CD4-positive, alpha-beta T cell (primary cell): ENCODE results near the gene ETV5. TPM values are rescaled to one million over a fixed set of nuclear protein-coding genes. Genes with fewer than 3 reads are reported as not detected.

Experiments used
- ATAC-seq: fragments of 200-7000 bp; cut with Tn5 transposase; one replicate; pipeline ENCODE4 v1.10.0; 2022; ENCODE audit warnings: mild to moderate bottlenecking; ENCODE audit not compliant: poor library complexity
- CTCF ChIA-PET: fragments of 350-600 bp; sonication (Branson Sonifier 250); formaldehyde crosslinking; loops from one replicate; lab custom pipeline; 2021; ENCODE audit warnings: antibody characterized with exemption, inconsistent platforms; lab: Charles Lee
- POLR2A ChIA-PET: fragments of 350-600 bp; sonication (Branson Sonifier 250); formaldehyde crosslinking; loops from one replicate; lab custom pipeline; 2021; ENCODE audit warnings: antibody characterized with exemption, inconsistent platforms; lab: Charles Lee
- DNase-seq, 14 experiments: peaks; one replicate each; pipeline ENCODE4 v3.0.0-alpha.2; 2013 to 2020; ENCODE audit warnings: mixed read lengths in 2 of 14
- H3K27ac ChIP-seq, 2 donors: one replicate each; pipeline versions ENCODE4 v1.5.1 to v1.7.0; 2013; ENCODE audit warnings: low read length in 2 of 2, low read depth in 1 of 2, mild to moderate bottlenecking in 1 of 2
- H3K27me3 ChIP-seq, 2 experiments: 1 replicate in 1 of 2; 2 replicates in 1 of 2; pipeline versions ENCODE4 v1.6.1 to v1.7.0; 2013; ENCODE audit warnings: low read length in 2 of 2, control low read depth in 1 of 2, mild to moderate bottlenecking in 1 of 2, moderate library complexity in 1 of 2; ENCODE audit not compliant: insufficient read depth in 2 of 2, control insufficient read depth in 1 of 2
- H3K36me3 ChIP-seq: one replicate; pipeline ENCODE4 v1.6.1; 2013; ENCODE audit warnings: low read length, control low read depth; ENCODE audit not compliant: insufficient read depth
- H3K4me1 ChIP-seq: one replicate; pipeline ENCODE4 v1.6.1; 2013; ENCODE audit warnings: low read length, control low read depth; ENCODE audit not compliant: insufficient read depth
- H3K4me3 ChIP-seq: one replicate; pipeline ENCODE4 v1.5.1; 2013; ENCODE audit warnings: mild to moderate bottlenecking, low read length, moderate library complexity
- H3K9me3 ChIP-seq, 2 experiments: 1 replicate in 1 of 2; 2 replicates in 1 of 2; pipeline versions ENCODE4 v1.6.1 to v1.7.0; 2013; ENCODE audit warnings: low read length in 2 of 2, mild to moderate bottlenecking in 2 of 2, control low read depth in 1 of 2, moderate library complexity in 1 of 2; ENCODE audit not compliant: control insufficient read depth in 1 of 2, insufficient read depth in 1 of 2
- H3K27ac Mint-ChIP-seq: one replicate; pipeline ENCODE4 v1.8.0; 2020; ENCODE audit warnings: mixed read lengths
- H3K27me3 Mint-ChIP-seq: one replicate; pipeline ENCODE4 v1.8.0; 2021; ENCODE audit warnings: mixed read lengths
- H3K36me3 Mint-ChIP-seq: one replicate; pipeline ENCODE4 v1.8.0; 2021; ENCODE audit warnings: low read depth, mixed read lengths
- H3K4me1 Mint-ChIP-seq: one replicate; pipeline ENCODE4 v1.8.0; 2021; ENCODE audit warnings: low read depth, mixed read lengths
- H3K4me3 Mint-ChIP-seq: one replicate; pipeline ENCODE4 v1.8.0; 2020; ENCODE audit warnings: mild to moderate bottlenecking, mixed read lengths
- H3K9me3 Mint-ChIP-seq: one replicate; pipeline ENCODE4 v1.8.0; 2020; ENCODE audit warnings: mixed read lengths
- intact Hi-C, 2 experiments: fragments of 100-400 bp; cut with DNase I in 1 of 2; cut with micrococcal nuclease in 1 of 2; formaldehyde crosslinking; loops; one replicate each; pipeline versions ENCODE4 v1.15.1 to v1.9.0; 2023 to 2025; cut with DNase I, micrococcal nuclease
- total RNA-seq, 174 experiments: library from RNA in 2 of 174; stranded (reverse) in 2 of 174; gene quantifications; one replicate each; pipeline ENCODE4 v1.2.3 and lab custom pipeline; 2021 to 2026
- TF ChIP-seq, protein P1 (sequence below): fragments of 200-600 bp; IDR thresholded peaks from one replicate; pipeline ENCODE4 v1.8.0; 2022; ENCODE audit warnings: antibody characterized with exemption, mild to moderate bottlenecking

The ETV5 gene
- total RNA-seq, 2 experiments from 2014 or later: not detected

DNA sequence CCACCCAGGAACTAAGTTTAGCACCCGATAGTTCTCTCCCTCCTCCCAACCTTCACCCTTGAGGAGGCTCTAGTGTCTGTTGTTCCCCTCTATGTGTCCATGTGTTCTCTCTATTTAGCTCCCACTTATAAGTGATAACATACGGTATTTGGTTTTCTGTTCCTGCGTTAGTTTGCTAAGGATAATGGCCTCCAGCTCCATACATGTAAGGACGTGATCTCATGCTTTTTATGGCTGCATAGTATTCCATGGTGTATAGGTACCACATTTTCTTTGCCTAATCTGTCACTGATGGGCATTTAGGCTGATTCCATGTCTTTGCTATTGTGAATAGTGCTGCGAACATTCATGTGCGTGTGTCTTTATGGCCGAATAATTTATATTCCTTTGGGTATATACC lies 104.2 kb downstream of the ETV5 start:
- Histone ChIP-seq H3K27ac (no peak overlapping the region), H3K27me3 (peaks cover under 1 to 3% of the 10 kb centered on the region in 2 experiments), H3K4me1 (no peaks in the 10 kb centered on the region), H3K9me3 (no peaks in the 10 kb centered on the region), H3K36me3 (no peaks in the 10 kb centered on the region), H3K4me3 (no peak overlapping the region)
- DNase-seq: no peak
- Mint-ChIP-seq H3K27ac (no peak overlapping the region), H3K27me3 (peaks cover 33% of the 10 kb centered on the region), H3K9me3 (no peaks in the 10 kb centered on the region), H3K4me1 (no peaks in the 10 kb centered on the region), H3K36me3 (no peaks in the 10 kb centered on the region), H3K4me3 (no peak overlapping the region)
- intact Hi-C loops: no loop called here
- ATAC-seq: no peak
- POLR2A ChIA-PET: no interaction called here
- CTCF ChIA-PET: no interaction called here
- TF ChIP-seq, protein P1, sequence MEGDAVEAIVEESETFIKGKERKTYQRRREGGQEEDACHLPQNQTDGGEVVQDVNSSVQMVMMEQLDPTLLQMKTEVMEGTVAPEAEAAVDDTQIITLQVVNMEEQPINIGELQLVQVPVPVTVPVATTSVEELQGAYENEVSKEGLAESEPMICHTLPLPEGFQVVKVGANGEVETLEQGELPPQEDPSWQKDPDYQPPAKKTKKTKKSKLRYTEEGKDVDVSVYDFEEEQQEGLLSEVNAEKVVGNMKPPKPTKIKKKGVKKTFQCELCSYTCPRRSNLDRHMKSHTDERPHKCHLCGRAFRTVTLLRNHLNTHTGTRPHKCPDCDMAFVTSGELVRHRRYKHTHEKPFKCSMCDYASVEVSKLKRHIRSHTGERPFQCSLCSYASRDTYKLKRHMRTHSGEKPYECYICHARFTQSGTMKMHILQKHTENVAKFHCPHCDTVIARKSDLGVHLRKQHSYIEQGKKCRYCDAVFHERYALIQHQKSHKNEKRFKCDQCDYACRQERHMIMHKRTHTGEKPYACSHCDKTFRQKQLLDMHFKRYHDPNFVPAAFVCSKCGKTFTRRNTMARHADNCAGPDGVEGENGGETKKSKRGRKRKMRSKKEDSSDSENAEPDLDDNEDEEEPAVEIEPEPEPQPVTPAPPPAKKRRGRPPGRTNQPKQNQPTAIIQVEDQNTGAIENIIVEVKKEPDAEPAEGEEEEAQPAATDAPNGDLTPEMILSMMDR: no peak

GRCh38 chr3:186004209-186004608 lies 104.7 kb downstream of the ETV5 start:
- Mint-ChIP-seq H3K27me3 (peaks cover 33% of the 10 kb centered on the region), H3K9me3 (no peaks in the 10 kb centered on the region), H3K4me1 (no peaks in the 10 kb centered on the region), H3K27ac (no peak overlapping the region), H3K36me3 (no peaks in the 10 kb centered on the region), H3K4me3 (no peak overlapping the region)
- no peaks in the 10 kb centered on the region for H3K36me3 ChIP-seq
- TF ChIP-seq, protein P1: no peak
- CTCF ChIA-PET: no interaction called here
- POLR2A ChIA-PET: no interaction called here
- H3K4me3 ChIP-seq: no peak overlapping the region
- no peaks in the 10 kb centered on the region for H3K4me1 ChIP-seq
- H3K27ac ChIP-seq: no peak overlapping the region
- intact Hi-C loops: no loop called here
- ATAC-seq: no peak
- peaks cover 0 to 3% of the 10 kb centered on the region in 2 experiments for H3K27me3 ChIP-seq
- no peaks in the 10 kb centered on the region for H3K9me3 ChIP-seq
- no peak for DNase-seq

GRCh38 chr3:186003610-186004009 lies 105.3 kb downstream of the ETV5 start:
- Histone ChIP-seq H3K27ac (no peak overlapping the region), H3K4me3 (no peak overlapping the region), H3K9me3 (no peaks in the 10 kb centered on the region), H3K36me3 (no peaks in the 10 kb centered on the region), H3K27me3 (peaks cover 0 to 3% of the 10 kb centered on the region in 2 experiments), H3K4me1 (no peaks in the 10 kb centered on the region)
- H3K36me3 Mint-ChIP-seq: no peaks in the 10 kb centered on the region
- TF ChIP-seq, protein P1: no peak
- CTCF ChIA-PET: no interaction called here
- H3K27me3 Mint-ChIP-seq: peaks cover 33% of the 10 kb centered on the region
- no peak overlapping the region for H3K4me3 Mint-ChIP-seq
- intact Hi-C loops: no loop called here
- no peak for DNase-seq
- no peaks in the 10 kb centered on the region for H3K4me1 Mint-ChIP-seq
- no peak for ATAC-seq
- no peak overlapping the region for H3K27ac Mint-ChIP-seq
- POLR2A ChIA-PET: no interaction called here
- no peaks in the 10 kb centered on the region for H3K9me3 Mint-ChIP-seq
